ENCODE measurements around the gene PLEKHA8. TPM values are rescaled to one million over a fixed set of nuclear protein-coding genes. Genes with fewer than 3 reads are reported as not detected.
A peak's percentile ranks its signal among the peaks of the same experiment; 100 is the strongest.

Gene PLEKHA8
- total RNA-seq, 1 donor from 2014 or later, result 57.9 TPM

GRCh38 chr7:30154111-30154587 is 125.9 kb downstream of the PLEKHA8 start:
- Mint-ChIP-seq H3K27ac (ENCODE audit: unreplicated experiment) (no peak overlapping the region), H3K4me1 (ENCODE audit: low read depth, unreplicated experiment) (peaks cover 18% of the 10 kb centered on the region), H3K4me3 (ENCODE audit: unreplicated experiment) (no peak overlapping the region), H3K9me3 (ENCODE audit: unreplicated experiment) (no peaks in the 10 kb centered on the region), H3K27me3 (ENCODE audit: unreplicated experiment) (no peaks in the 10 kb centered on the region), H3K36me3 (ENCODE audit: unreplicated experiment) (no peaks in the 10 kb centered on the region)
- TF ChIP-seq CTCF (IDR thresholded peaks at IDR 0.05; ENCODE audit: partially characterized antibody, unreplicated experiment), result no peak
- DNase-seq, result no peak

DNA sequence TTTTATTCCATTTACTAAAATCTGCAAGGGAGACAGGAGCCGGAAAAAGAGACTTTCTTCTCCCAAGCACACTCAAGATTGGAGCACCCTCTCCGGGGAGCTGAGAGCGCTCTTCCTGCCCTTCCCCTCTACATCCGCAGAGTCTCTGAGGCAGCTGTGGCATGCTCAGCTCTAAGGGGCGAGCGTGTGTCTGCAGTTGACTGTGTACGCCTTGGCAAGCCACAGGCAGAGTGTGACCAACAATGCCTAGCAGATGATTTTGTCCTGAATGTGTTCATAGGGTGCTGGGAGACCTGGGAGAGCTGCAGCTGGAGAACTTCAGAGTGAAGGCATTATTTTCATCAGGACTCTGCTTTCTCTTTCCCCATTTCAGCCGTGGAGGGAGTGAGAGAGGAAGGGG is 127.3 kb downstream of the PLEKHA8 start:
- no peaks in the 10 kb centered on the region for H3K9me3 Mint-ChIP-seq (ENCODE audit: unreplicated experiment)
- no peak overlapping the region for H3K27ac Mint-ChIP-seq (ENCODE audit: unreplicated experiment)
- TF ChIP-seq CTCF (IDR thresholded peaks at IDR 0.05; ENCODE audit: partially characterized antibody, unreplicated experiment), result no peak
- H3K36me3 Mint-ChIP-seq (ENCODE audit: unreplicated experiment), result no peaks in the 10 kb centered on the region
- H3K4me1 Mint-ChIP-seq (ENCODE audit: low read depth, unreplicated experiment), result peaks cover 29% of the 10 kb centered on the region
- H3K27me3 Mint-ChIP-seq (ENCODE audit: unreplicated experiment), result no peaks in the 10 kb centered on the region
- DNase-seq, result no peak
- peak overlapping the region; percentile 36 for H3K4me3 Mint-ChIP-seq (ENCODE audit: unreplicated experiment)

GRCh38 chr7:30157204-30157603 is 129.0 kb downstream of the PLEKHA8 start:
- Mint-ChIP-seq H3K4me1 (ENCODE audit: low read depth, unreplicated experiment) (peaks cover 37% of the 10 kb centered on the region), H3K4me3 (ENCODE audit: unreplicated experiment) (no peak overlapping the region), H3K27ac (ENCODE audit: unreplicated experiment) (peak overlapping the region; percentile 1), H3K27me3 (ENCODE audit: unreplicated experiment) (peaks cover 2% of the 10 kb centered on the region), H3K36me3 (ENCODE audit: unreplicated experiment) (no peaks in the 10 kb centered on the region), H3K9me3 (ENCODE audit: unreplicated experiment) (peaks cover 2% of the 10 kb centered on the region)
- no peak for TF ChIP-seq CTCF (IDR thresholded peaks at IDR 0.05; ENCODE audit: partially characterized antibody, unreplicated experiment)
- no peak for DNase-seq

GRCh38 chr7:30159163-30159562 is 131.0 kb downstream of the PLEKHA8 start:
- Mint-ChIP-seq H3K27me3 (ENCODE audit: unreplicated experiment) (peaks cover 2% of the 10 kb centered on the region), H3K27ac (ENCODE audit: unreplicated experiment) (no peak overlapping the region), H3K9me3 (ENCODE audit: unreplicated experiment) (peaks cover 2% of the 10 kb centered on the region), H3K4me1 (ENCODE audit: low read depth, unreplicated experiment) (peaks cover 56% of the 10 kb centered on the region), H3K36me3 (ENCODE audit: unreplicated experiment) (no peaks in the 10 kb centered on the region), H3K4me3 (ENCODE audit: unreplicated experiment) (no peak overlapping the region)
- no peak for TF ChIP-seq CTCF (IDR thresholded peaks at IDR 0.05; ENCODE audit: partially characterized antibody, unreplicated experiment)
- no peak for DNase-seq

DNA sequence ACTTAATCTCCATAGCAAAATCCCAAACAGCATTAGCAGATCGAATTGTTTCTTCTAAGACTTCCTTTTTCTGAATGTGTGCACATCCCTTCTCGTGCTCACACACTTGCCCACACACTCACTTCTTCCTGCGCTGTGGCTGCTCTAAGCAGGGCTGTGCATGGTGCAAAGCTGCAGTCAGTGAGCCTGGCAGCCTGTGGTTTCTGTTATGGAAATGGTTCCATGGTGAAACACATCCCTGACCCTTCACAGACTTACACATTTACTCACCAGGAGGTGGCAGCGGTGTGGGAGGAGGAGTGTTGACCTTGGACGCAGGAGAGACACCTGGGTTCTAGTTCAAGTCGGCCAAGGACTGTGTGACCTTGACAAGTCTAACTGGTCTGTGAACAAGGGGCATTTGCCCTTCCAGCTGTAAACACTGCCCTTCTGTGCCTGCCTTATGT is 131.5 kb downstream of the PLEKHA8 start:
- Mint-ChIP-seq H3K4me3 (ENCODE audit: unreplicated experiment) (no peak overlapping the region), H3K27me3 (ENCODE audit: unreplicated experiment) (peaks cover 2% of the 10 kb centered on the region), H3K9me3 (ENCODE audit: unreplicated experiment) (peaks cover 2% of the 10 kb centered on the region), H3K4me1 (ENCODE audit: low read depth, unreplicated experiment) (peaks cover 62% of the 10 kb centered on the region), H3K36me3 (ENCODE audit: unreplicated experiment) (no peaks in the 10 kb centered on the region), H3K27ac (ENCODE audit: unreplicated experiment) (no peak overlapping the region)
- TF ChIP-seq CTCF (IDR thresholded peaks at IDR 0.05; ENCODE audit: partially characterized antibody, unreplicated experiment), result peak; percentile 19
- no peak for DNase-seq

Measured in glutamatergic neuron (in vitro differentiated cells).